Liver (tissue), 9 donors: ENCODE results near the gene MYO9B. TPM values are rescaled to one million over a fixed set of nuclear protein-coding genes. Genes with fewer than 3 reads are reported as not detected.
A peak's percentile ranks its signal among the peaks of the same experiment; 100 is the strongest.

ENCODE experiments used
- DNase-seq: peaks from one replicate; pipeline ENCODE4 v3.0.0-alpha.2; 2017; ENCODE audit warnings: low spot score
- H3K27ac ChIP-seq, 2 donors: one replicate each; pipeline ENCODE4 v1.7.0; 2013; ENCODE audit warnings: inconsistent platforms in 2 of 2, low read length in 2 of 2, control low read depth in 1 of 2, low read depth in 1 of 2, mild to moderate bottlenecking in 1 of 2
- H3K27me3 ChIP-seq, 4 donors: one replicate each; pipeline versions ENCODE4 v1.6.1 to v1.7.0; 2013; ENCODE audit warnings: low read length in 3 of 4, inconsistent platforms in 1 of 4, mild to moderate bottlenecking in 1 of 4, moderate library complexity in 1 of 4; ENCODE audit not compliant: control insufficient read depth in 4 of 4, insufficient read depth in 4 of 4
- H3K36me3 ChIP-seq, 4 donors: one replicate each; pipeline versions ENCODE4 v1.6.1 to v1.7.0; 2013; ENCODE audit warnings: low read length in 3 of 4, mild to moderate bottlenecking in 3 of 4, low read depth in 1 of 4, moderate library complexity in 1 of 4; ENCODE audit not compliant: control insufficient read depth in 4 of 4, insufficient read depth in 3 of 4
- H3K4me1 ChIP-seq, 4 donors: one replicate each; pipeline versions ENCODE4 v1.6.1 to v1.7.0; 2013; ENCODE audit warnings: low read length in 3 of 4, mild to moderate bottlenecking in 3 of 4, moderate library complexity in 1 of 4; ENCODE audit not compliant: control insufficient read depth in 4 of 4, insufficient read depth in 4 of 4
- H3K4me3 ChIP-seq, 3 donors: one replicate each; pipeline versions ENCODE4 v1.6.1 to v1.7.0; 2013; ENCODE audit warnings: low read length in 3 of 3, control low read depth in 1 of 3, low read depth in 1 of 3, mild to moderate bottlenecking in 1 of 3
- H3K9ac ChIP-seq, 2 donors: one replicate each; pipeline ENCODE4 v1.7.0; 2013; ENCODE audit warnings: low read length in 2 of 2, mild to moderate bottlenecking in 2 of 2, moderate library complexity in 2 of 2, control low read depth in 1 of 2, low read depth in 1 of 2
- H3K9me3 ChIP-seq, 4 donors: one replicate each; pipeline versions ENCODE4 v1.6.1 to v1.7.0; 2013; ENCODE audit warnings: low read length in 3 of 4; ENCODE audit not compliant: control insufficient read depth in 4 of 4
- ATF3 ChIP-seq: IDR thresholded peaks from 2 replicates; pipeline ENCODE4 v1.6.1; 2016; ENCODE audit warnings: antibody characterized with exemption
- CTCF ChIP-seq: fragments of 150-350 bp; IDR thresholded peaks from 2 replicates; pipeline ENCODE4 v1.5.1; 2017; ENCODE audit warnings: improper control_type of control experiment, low read depth, low read length; ENCODE audit not compliant: missing input control
- EGR1 ChIP-seq, 2 donors: IDR thresholded peaks; 2 replicates each; pipeline ENCODE4 v1.6.1; 2016 to 2018; ENCODE audit warnings: antibody characterized with exemption in 2 of 2, low read depth in 2 of 2
- FOXA1 ChIP-seq: IDR thresholded peaks from 2 replicates; pipeline ENCODE4 v1.6.1; 2016; ENCODE audit warnings: antibody characterized with exemption
- MAX ChIP-seq: IDR thresholded peaks from 2 replicates; pipeline ENCODE4 v1.6.1; 2016; ENCODE audit warnings: antibody characterized with exemption
- NR2F2 ChIP-seq: IDR thresholded peaks from 2 replicates; pipeline ENCODE4 v1.6.1; 2016; ENCODE audit warnings: antibody characterized with exemption
- RAD21 ChIP-seq, 2 donors: IDR thresholded peaks; 2 replicates each; pipeline ENCODE4 v1.6.1; 2016; ENCODE audit warnings: antibody characterized with exemption in 2 of 2, mild to moderate bottlenecking in 2 of 2
- REST ChIP-seq: IDR thresholded peaks from 2 replicates; pipeline ENCODE4 v1.6.1; 2016; ENCODE audit warnings: antibody characterized with exemption, mild to moderate bottlenecking
- RXRA ChIP-seq, 2 donors: IDR thresholded peaks; 2 replicates each; pipeline ENCODE4 v1.6.1; 2017 to 2018; ENCODE audit warnings: antibody characterized with exemption in 2 of 2, mild to moderate bottlenecking in 1 of 2
- SP1 ChIP-seq: IDR thresholded peaks from 2 replicates; pipeline ENCODE4 v1.6.1; 2018; ENCODE audit warnings: antibody characterized with exemption, mild to moderate bottlenecking
- TAF1 ChIP-seq: conservative IDR thresholded peaks from 2 replicates; pipeline ENCODE4 v1.6.1; 2016; ENCODE audit warnings: antibody characterized with exemption, mild to moderate bottlenecking
- ZBTB33 ChIP-seq: IDR thresholded peaks from 2 replicates; pipeline ENCODE4 v1.6.1; 2016; ENCODE audit warnings: antibody characterized with exemption
- WGBS: extraction: QIAGEN DNeasy Blood & Tissue Kit; methylation state at CpG from one replicate; pipeline ENCODE4 v1.1.7; 2013; 5-methylcytosine and 5-hydroxymethylcytosine counted together
- polyA plus RNA-seq, 2 donors: library from polyadenylated mRNA; stranded (reverse) in 1 of 2; unstranded in 1 of 2; fragments of 200-250 nt in 1 of 2; fragments of >200 nt in 1 of 2; fragmentation: Nextera tagmentation in 1 of 2; extraction: Ambion mirVana in 1 of 2; gene quantifications; one replicate each; pipeline versions ENCODE4 v1.2.1 to v1.2.3, GENCODE V29; 2013 to 2015
- total RNA-seq, 2 donors: library from RNA; depleted of rRNA; stranded (reverse); fragments of >200 nt; gene quantifications; one replicate each; pipeline ENCODE4 v1.2.3, GENCODE V29; 2014
- donor health status: healthy.
- donor health status: healthy.
- donor health status: healthy.
- donor health status: healthy.
- donor health status: healthy.

MYO9B gene
- total and polyA plus RNA-seq, 4 donors: 9.1 to 32.5 (median 21.0) TPM

GRCh38 chr19:17088552-17088951 lies 13.0 kb downstream of the MYO9B start:
- Histone ChIP-seq H3K9me3 (no peaks in the 10 kb centered on the region), H3K27ac (peak overlapping the region in 1 of 2 donors; percentile 15), H3K36me3 (peaks cover 0 to 4% (median under 1%) of the 10 kb centered on the region in 4 donors), H3K4me1 (peaks cover 0 to 3% (median 2%) of the 10 kb centered on the region in 4 donors), H3K4me3 (no peak overlapping the region), H3K27me3 (no peaks in the 10 kb centered on the region), H3K9ac (no peak overlapping the region)
- no peak for DNase-seq
- TF ChIP-seq RXRA (IDR thresholded peaks at IDR 0.05) (peak in 1 of 2 donors; percentile 7), REST (no peak)
- 75% methylated on average over 5 of the region's 5 CpGs for WGBS

GRCh38 chr19:17090583-17090982 lies 15.0 kb downstream of the MYO9B start:
- WGBS: 81% methylated on average over 9 of the region's 9 CpGs
- Histone ChIP-seq H3K4me3 (no peak overlapping the region), H3K27me3 (no peaks in the 10 kb centered on the region), H3K9me3 (no peaks in the 10 kb centered on the region), H3K9ac (no peak overlapping the region), H3K4me1 (peaks cover 0 to 3% (median 2%) of the 10 kb centered on the region in 4 donors), H3K27ac (peak overlapping the region; percentile 9 to 37), H3K36me3 (peaks cover 0 to 4% (median under 1%) of the 10 kb centered on the region in 4 donors)
- DNase-seq: no peak
- no peak for TF ChIP-seq TAF1

- 70% methylated on average over 15 of the region's 15 CpGs for WGBS
- H3K36me3 ChIP-seq: peaks cover 0 to 4% (median 0%) of the 10 kb centered on the region in 4 donors
- no peak overlapping the region for H3K9ac ChIP-seq
- no peak for DNase-seq
- peaks cover 0 to 3% (median 3%) of the 10 kb centered on the region in 4 donors for H3K4me1 ChIP-seq
- H3K27ac ChIP-seq: peak overlapping the region; percentile 0 to 25
- H3K9me3 ChIP-seq: no peaks in the 10 kb centered on the region
- no peak overlapping the region for H3K4me3 ChIP-seq
- no peaks in the 10 kb centered on the region for H3K27me3 ChIP-seq
- TF ChIP-seq MAX (no peak), ZBTB33 (no peak)
Measured at GRCh38 chr19:17091758-17092333, 16.3 kb downstream of the MYO9B start.

- no peak for DNase-seq
- Histone ChIP-seq H3K9ac (no peak overlapping the region), H3K27ac (no peak overlapping the region), H3K27me3 (no peaks in the 10 kb centered on the region), H3K4me1 (peaks cover 5 to 11% (median 8%) of the 10 kb centered on the region in 4 donors), H3K4me3 (no peak overlapping the region), H3K9me3 (no peaks in the 10 kb centered on the region), H3K36me3 (no peaks in the 10 kb centered on the region)
- 93% methylated on average over 2 of the region's 2 CpGs for WGBS
- TF ChIP-seq RAD21 (IDR thresholded peaks at IDR 0.05): no peak
- TF ChIP-seq NR2F2: no peak
- no peak for TF ChIP-seq ZBTB33
- no peak for TF ChIP-seq EGR1 (IDR thresholded peaks at IDR 0.05; ENCODE audit: low read depth in 2 of 2)
- TF ChIP-seq CTCF: no peak
- no peak for TF ChIP-seq ATF3
- no peak for TF ChIP-seq FOXA1
- TF ChIP-seq MAX: no peak
- no peak for TF ChIP-seq SP1
Measured at GRCh38 chr19:17092696-17093095, 17.1 kb downstream of the MYO9B start.
